Neural progenitor cell (in vitro differentiated cells): Measurements from ENCODE around the gene CHKA.

ENCODE experiments used
- EZH2 ChIP-seq: fragments of 200-600 bp; sonication (generic); IDR thresholded peaks from 2 replicates; pipeline ENCODE4 v1.6.1; 2017; ENCODE audit warnings: antibody characterized with exemption, mild to moderate bottlenecking, moderate library complexity
- EZH2phosphoT487 ChIP-seq: fragments of 200-600 bp; sonication (generic); IDR thresholded peaks from 2 replicates; pipeline ENCODE4 v1.6.1; 2017; ENCODE audit warnings: antibody characterized with exemption
- TF ChIP-seq, protein P1 (sequence below): fragments of 200-600 bp; sonication (generic); IDR thresholded peaks from 2 replicates; pipeline ENCODE4 v1.5.1; 2017; ENCODE audit warnings: antibody characterized with exemption, mild to moderate bottlenecking

DNA sequence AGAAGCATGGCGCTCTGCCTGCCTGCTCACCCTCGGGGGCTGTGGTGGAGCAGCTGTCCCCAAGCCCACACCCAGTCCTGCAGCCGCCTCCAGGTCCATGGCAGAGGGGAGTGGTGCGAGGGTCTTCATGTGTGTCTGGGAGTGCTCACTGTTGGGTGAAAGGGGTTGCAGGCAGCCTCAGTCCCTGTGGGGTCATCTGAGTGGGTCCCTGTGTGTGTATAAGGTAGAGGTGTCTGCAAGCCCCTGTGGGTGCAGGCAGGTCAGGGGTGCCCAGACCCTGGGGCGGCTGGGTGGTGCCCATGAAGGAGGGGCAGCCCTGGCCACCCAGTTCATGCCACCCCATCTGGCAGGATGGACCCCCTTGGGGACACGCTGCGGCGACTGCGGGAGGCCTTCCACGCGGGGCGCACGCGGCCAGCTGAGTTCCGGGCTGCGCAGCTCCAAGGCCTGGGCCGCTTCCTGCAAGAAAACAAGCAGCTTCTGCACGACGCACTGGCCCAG lies 106.2 kb downstream of the CHKA start:
- TF ChIP-seq, protein P1, sequence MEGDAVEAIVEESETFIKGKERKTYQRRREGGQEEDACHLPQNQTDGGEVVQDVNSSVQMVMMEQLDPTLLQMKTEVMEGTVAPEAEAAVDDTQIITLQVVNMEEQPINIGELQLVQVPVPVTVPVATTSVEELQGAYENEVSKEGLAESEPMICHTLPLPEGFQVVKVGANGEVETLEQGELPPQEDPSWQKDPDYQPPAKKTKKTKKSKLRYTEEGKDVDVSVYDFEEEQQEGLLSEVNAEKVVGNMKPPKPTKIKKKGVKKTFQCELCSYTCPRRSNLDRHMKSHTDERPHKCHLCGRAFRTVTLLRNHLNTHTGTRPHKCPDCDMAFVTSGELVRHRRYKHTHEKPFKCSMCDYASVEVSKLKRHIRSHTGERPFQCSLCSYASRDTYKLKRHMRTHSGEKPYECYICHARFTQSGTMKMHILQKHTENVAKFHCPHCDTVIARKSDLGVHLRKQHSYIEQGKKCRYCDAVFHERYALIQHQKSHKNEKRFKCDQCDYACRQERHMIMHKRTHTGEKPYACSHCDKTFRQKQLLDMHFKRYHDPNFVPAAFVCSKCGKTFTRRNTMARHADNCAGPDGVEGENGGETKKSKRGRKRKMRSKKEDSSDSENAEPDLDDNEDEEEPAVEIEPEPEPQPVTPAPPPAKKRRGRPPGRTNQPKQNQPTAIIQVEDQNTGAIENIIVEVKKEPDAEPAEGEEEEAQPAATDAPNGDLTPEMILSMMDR: no peak
- TF ChIP-seq EZH2: no peak
- TF ChIP-seq EZH2phosphoT487: no peak
